ENCODE measurements around the gene NGEF.

The NGEF gene

GRCh38 chr2:232897598-232898408 lies 115.3 kb downstream of the NGEF start:
- DNase-seq (ENCODE audit: low read depth), result no peak

GRCh38 chr2:232896720-232897597 lies 116.1 kb downstream of the NGEF start:
- DNase-seq (ENCODE audit: low read depth), result no peak

- no peak for DNase-seq (ENCODE audit: low read depth)
These were observed 116.9 kb downstream of the NGEF start for GRCh38 chr2:232896111-232896510.

- DNase-seq (ENCODE audit: low read depth), result no peak
These were observed 118.3 kb downstream of the NGEF start for GRCh38 chr2:232894746-232895145.

- DNase-seq (ENCODE audit: low read depth), result no peak
These were observed 118.8 kb downstream of the NGEF start for GRCh38 chr2:232894251-232894650.

- no peak for DNase-seq (ENCODE audit: low read depth)
These were observed 119.2 kb downstream of the NGEF start for GRCh38 chr2:232893834-232894233.

GRCh38 chr2:232892843-232893242 lies 120.2 kb downstream of the NGEF start:
- no peak for DNase-seq (ENCODE audit: low read depth)

GRCh38 chr2:232892221-232892620 lies 120.8 kb downstream of the NGEF start:
- no peak for DNase-seq (ENCODE audit: low read depth)

GRCh38 chr2:232891621-232892071 lies 121.4 kb downstream of the NGEF start:
- DNase-seq (ENCODE audit: low read depth), result no peak

GRCh38 chr2:232890896-232891601 lies 122.0 kb downstream of the NGEF start:
- DNase-seq (ENCODE audit: low read depth), result no peak

- no peak for DNase-seq (ENCODE audit: low read depth)
These were observed 122.5 kb downstream of the NGEF start for GRCh38 chr2:232890536-232890895.

GRCh38 chr2:232889876-232890401 lies 123.1 kb downstream of the NGEF start:
- no peak for DNase-seq (ENCODE audit: low read depth)

GRCh38 chr2:232888839-232889529 lies 124.1 kb downstream of the NGEF start:
- no peak for DNase-seq (ENCODE audit: low read depth)

GRCh38 chr2:232888099-232888836 lies 124.8 kb downstream of the NGEF start:
- no peak for DNase-seq (ENCODE audit: low read depth)

- DNase-seq (ENCODE audit: low read depth), result no peak
These were observed 125.7 kb downstream of the NGEF start for GRCh38 chr2:232887171-232887850.

GRCh38 chr2:232886632-232887031 lies 126.4 kb downstream of the NGEF start:
- no peak for DNase-seq (ENCODE audit: low read depth)

GRCh38 chr2:232886176-232886575 lies 126.9 kb downstream of the NGEF start:
- no peak for DNase-seq (ENCODE audit: low read depth)

- DNase-seq (ENCODE audit: low read depth), result no peak
These were observed 127.6 kb downstream of the NGEF start for GRCh38 chr2:232885264-232885961.

- no peak for DNase-seq (ENCODE audit: low read depth)
These were observed 128.3 kb downstream of the NGEF start for GRCh38 chr2:232884549-232885263.

All from stimulated activated CD8-positive, alpha-beta memory T cell treated with anti-CD3 and anti-CD28 coated beads, Interleukin-7, amount 100 ng/mL, for 24 hours (primary cell).